ENCODE data around the gene DDX59. TPM values are rescaled to one million over a fixed set of nuclear protein-coding genes. Genes with fewer than 3 reads are reported as not detected.

DDX59 gene
- total and polyA plus RNA-seq, 9 of the 15 experiments (the other 6 are each of a cell fraction or from before 2014, with no cell fraction given): 8.3 to 30.4 (median 19.8) TPM

GRCh38 chr1:200626853-200627534 is 42.7 kb downstream of the DDX59 start:
- Histone ChIP-seq H3K4me2 (ENCODE audit: insufficient read depth, low read length) (no peak overlapping the region), H3K27me3 (ENCODE audit: control insufficient read depth in 2 of 2, insufficient read depth in 2 of 2, low read length in 2 of 2) (no peaks in the 10 kb centered on the region), H3K9me1 (ENCODE audit: control insufficient read depth, insufficient read depth, low read length) (no peaks in the 10 kb centered on the region), H3K4me1 (replicated peaks in 1 of 2; ENCODE audit: control insufficient read depth in 2 of 2, insufficient read depth in 2 of 2, low read length in 2 of 2) (peaks cover under 1 to 10% of the 10 kb centered on the region in 2 experiments; a peak in 3 of 5 replicates), H3K79me2 (ENCODE audit: control insufficient read depth, insufficient read depth, low read length) (no peaks in the 10 kb centered on the region), H2AFZ (ENCODE audit: low read depth, low read length) (peak overlapping the region; percentile 49; the same call in 1 of the 2 replicates), H3K27ac (ENCODE audit: extremely low read depth, low read depth, low read length) (no peak overlapping the region), H3K36me3 (ENCODE audit: control insufficient read depth, insufficient read depth, low read length) (no peaks in the 10 kb centered on the region), H3K4me3 (no peak overlapping the region), H4K20me1 (replicated peaks; ENCODE audit: control insufficient read depth, insufficient read depth, low read length) (no peaks in the 10 kb centered on the region), H3K9me3 (replicated peaks; ENCODE audit: control insufficient read depth, insufficient read depth, low read depth, low read length) (no peaks in the 10 kb centered on the region), H3K9ac (ENCODE audit: insufficient read depth in 1 of 2, low read depth in 2 of 2, low read length in 2 of 2) (no peak overlapping the region)
- FAIRE-seq (no peak), DNase-seq (ENCODE audit: extremely low read depth in 1 of 4, low spot score in 3 of 4) (no peak), ATAC-seq (no peak)
- ChIA-PET CTCF (ENCODE audit: low intra/inter-chr PET ratio) (no interaction called here), POLR2A (interaction anchor here (0.6 to 1.6 kb wide), 3 partner anchors 25 to 181 kb away, joined by 3 to 6 read pairs (median 3); no protein-coding TSS in a partner anchor)
- BruUV-seq (replicated peaks): no TSS peak
- TF ChIP-seq MAFK (IDR thresholded peaks at IDR 0.05; ENCODE audit: low read length) (peak; percentile 100), NFE2 (IDR thresholded peaks at IDR 0.05; ENCODE audit: low read depth) (peak; percentile 21; the same call in 1 of the 2 replicates), ZNF316 (IDR thresholded peaks at IDR 0.05) (peak; percentile 99), SOX6 (IDR thresholded peaks at IDR 0.05) (no peak), HMG20B (CRISPR knock-in tag; IDR thresholded peaks at IDR 0.05) (no peak), TOE1 (IDR thresholded peaks at IDR 0.05; ENCODE audit: borderline replicate concordance) (no peak), TOE1 (CRISPR knock-in tag; IDR thresholded peaks at IDR 0.05; ENCODE audit: borderline replicate concordance, low read depth) (no peak), MAFF (IDR thresholded peaks at IDR 0.05; ENCODE audit: low read length) (peak; percentile 99), C11orf30 (IDR thresholded peaks at IDR 0.05; ENCODE audit: low read depth) (peak; percentile 98), JUND (IDR thresholded peaks at IDR 0.05; ENCODE audit: borderline replicate concordance, low read depth, low read length) (no peak), JUND (tag; IDR thresholded peaks at IDR 0.05; ENCODE audit: borderline replicate concordance, low read depth, low read length) (no peak), CREB5 (CRISPR knock-in tag; IDR thresholded peaks at IDR 0.05) (no peak), KDM4B (IDR thresholded peaks at IDR 0.05; ENCODE audit: borderline replicate concordance in 2 of 2, low read depth in 1 of 2) (no peak), MAFG (tag; conservative IDR thresholded peaks at IDR 0.05) (peak; percentile 97)
- intact Hi-C loops (cut with micrococcal nuclease): loop anchor here (5.0 kb wide), 1 partner anchor 110 kb away; the partner anchor contains the start of gene CAMSAP2
- in situ Hi-C loops (cut with MboI): no loop called here
- 68% methylated on average over 5 of the region's 5 CpGs for WGBS (ENCODE audit: insufficient coverage, low coverage, missing lambda C conversion rate)

Measured in K562 (cell line).